SU-DHL-6 (cell line): ENCODE data around the gene ZNF382.

Experiments used
- H2AFZ ChIP-seq: fragments of 200-600 bp; sonication (generic); 2 replicates; pipeline ENCODE4 v1.6.1; 2014; ENCODE audit warnings: low read depth, mild to moderate bottlenecking, moderate library complexity, mixed read lengths, antibody characterized with exemption, low read length; ENCODE audit not compliant: severe bottlenecking
- H3F3A ChIP-seq: fragments of 200-600 bp; shearing (Covaris generic); 2 replicates; pipeline ENCODE4 v1.6.0; 2016; ENCODE audit warnings: antibody characterized with exemption, mild to moderate bottlenecking; ENCODE audit not compliant: insufficient read depth
- H3K27ac ChIP-seq: fragments of 200-600 bp; sonication (generic); 2 replicates; pipeline ENCODE4 v1.5.1; 2016; ENCODE audit warnings: low read depth, mild to moderate bottlenecking, low read length, moderate library complexity, mixed read lengths
- H3K27me3 ChIP-seq: fragments of 200-600 bp; sonication (generic), shearing (Covaris generic); 2 replicates; pipeline ENCODE4 v1.6.0; 2014; ENCODE audit warnings: mild to moderate bottlenecking, low read length
- H3K36me3 ChIP-seq: fragments of 200-600 bp; sonication (generic); 2 replicates; pipeline ENCODE4 v1.6.1; 2014; ENCODE audit warnings: mild to moderate bottlenecking, low read length, mixed read lengths
- H3K4me2 ChIP-seq: fragments of 300-600, 200-600 bp; shearing (Covaris generic), sonication (generic); 2 replicates; pipeline ENCODE4 v1.6.0; 2014; ENCODE audit warnings: low read length, low read depth, mild to moderate bottlenecking; ENCODE audit not compliant: poor library complexity, severe bottlenecking
- H3K4me3 ChIP-seq: fragments of 200-600 bp; sonication (generic); 2 replicates; pipeline ENCODE4 v1.5.1; 2014; ENCODE audit warnings: antibody characterized with exemption, low read length, mild to moderate bottlenecking, mixed read lengths; ENCODE audit not compliant: insufficient read depth, poor library complexity, severe bottlenecking
- H3K79me2 ChIP-seq: fragments of 200-600 bp; sonication (generic); 2 replicates; pipeline ENCODE4 v1.6.1; 2014; ENCODE audit warnings: mild to moderate bottlenecking, low read length, moderate library complexity; ENCODE audit not compliant: insufficient read depth
- H3K9ac ChIP-seq: fragments of 200-600 bp; sonication (generic); 2 replicates; pipeline ENCODE4 v1.7.0; 2014; ENCODE audit warnings: mild to moderate bottlenecking, low read length
- H3K9me2 ChIP-seq: fragments of 200-600 bp; sonication (generic); replicated peaks from 2 replicates; pipeline ENCODE4 v1.6.1; 2014; ENCODE audit warnings: low read length; ENCODE audit not compliant: insufficient read depth
- H3K9me3 ChIP-seq: fragments of 200-600 bp; sonication (generic); 2 replicates; pipeline ENCODE4 v1.6.1; 2014; ENCODE audit warnings: low read length, mixed read lengths; ENCODE audit not compliant: insufficient read depth
- H4K20me1 ChIP-seq: fragments of 200-600 bp; sonication (generic); 2 replicates; pipeline ENCODE4 v1.6.1; 2014; ENCODE audit warnings: low read depth, mild to moderate bottlenecking, antibody characterized with exemption, low read length, moderate library complexity, mixed read lengths
- CTCF ChIP-seq: fragments of 200-600 bp; sonication (generic); IDR thresholded peaks from one replicate; pipeline ENCODE4 v1.5.1; 2017; ENCODE audit warnings: antibody characterized with exemption, mild to moderate bottlenecking, low read length, moderate library complexity; ENCODE audit not compliant: insufficient read depth, poor library complexity, severe bottlenecking
- EZH2phosphoT487 ChIP-seq: fragments of 200-600 bp; sonication (generic), shearing (Covaris generic); conservative IDR thresholded peaks from 2 replicates; pipeline ENCODE4 v1.6.1; 2018; ENCODE audit warnings: mild to moderate bottlenecking, antibody characterized with exemption, low read length, moderate library complexity, mixed read lengths

The ZNF382 gene

GRCh38 chr19:36605101-36605876 is at the start of gene ZNF382:
Gene ZNF382 (plus strand): TSS chr19:36605313. CDS start chr19:36609915, 4,602 bp downstream.
- Histone ChIP-seq H3F3A (no peaks in the 10 kb centered on the region), H3K9ac (peak within 1 kb of the TSS; percentile 70), H3K27me3 (no peaks in the 10 kb centered on the region), H3K9me2 (no peaks in the 10 kb centered on the region), H3K4me2 (peak within 1 kb of the TSS; percentile 70), H3K4me3 (peak within 1 kb of the TSS; percentile 75), H4K20me1 (no peaks in the 10 kb centered on the region), H3K27ac (peak within 1 kb of the TSS; percentile 57), H2AFZ (peak within 1 kb of the TSS; percentile 76), H3K9me3 (no peaks in the 10 kb centered on the region), H3K36me3 (peaks cover 11% of the 10 kb centered on the region; the same call in 1 of the 2 replicates), H3K79me2 (peaks cover 41% of the 10 kb centered on the region)
- TF ChIP-seq EZH2phosphoT487 (no peak), CTCF (no peak)

GRCh38 chr19:36564391-36564790 is 40.7 kb upstream of the ZNF382 start:
- Histone ChIP-seq H3K9ac (no peak overlapping the region), H3F3A (no peaks in the 10 kb centered on the region), H3K4me2 (no peak overlapping the region), H3K27ac (no peak overlapping the region), H3K79me2 (peaks cover 48% of the 10 kb centered on the region), H4K20me1 (no peaks in the 10 kb centered on the region), H2AFZ (no peak overlapping the region), H3K27me3 (no peaks in the 10 kb centered on the region), H3K4me3 (no peak overlapping the region), H3K9me2 (no peaks in the 10 kb centered on the region), H3K9me3 (peaks cover 33% of the 10 kb centered on the region; the same call in 1 of the 2 replicates), H3K36me3 (peaks cover 46% of the 10 kb centered on the region)
- TF ChIP-seq EZH2phosphoT487 = no peak
- TF ChIP-seq CTCF = no peak

GRCh38 chr19:36572593-36573019 is 32.5 kb upstream of the ZNF382 start:
- peaks cover 41% of the 10 kb centered on the region for H3K79me2 ChIP-seq
- peak overlapping the region; percentile 59 for H3K4me3 ChIP-seq
- H4K20me1 ChIP-seq = no peaks in the 10 kb centered on the region
- H3K9me2 ChIP-seq = no peaks in the 10 kb centered on the region
- H3K9me3 ChIP-seq = no peaks in the 10 kb centered on the region
- 0 out of 2 replicates have a peak overlapping the region, but pooled peaks have one; percentile 8 for H3K27ac ChIP-seq
- peak overlapping the region; percentile 69 for H3K4me2 ChIP-seq
- H3K36me3 ChIP-seq = peaks cover 6% of the 10 kb centered on the region; the same call in 1 of the 2 replicates
- no peaks in the 10 kb centered on the region for H3F3A ChIP-seq
- peak overlapping the region; percentile 81 for H2AFZ ChIP-seq
- H3K27me3 ChIP-seq = no peaks in the 10 kb centered on the region
- no peak for TF ChIP-seq EZH2phosphoT487
- no peak for TF ChIP-seq CTCF
- H3K9ac ChIP-seq = peak overlapping the region; percentile 70
